NCI-H1092 (cell line): ENCODE data around the gene EGFR.

Experiments used
- DNase-seq: peaks from one replicate; lab custom pipeline; 2025; lab: John Stamatoyannopoulos, UW

Gene EGFR

DNA sequence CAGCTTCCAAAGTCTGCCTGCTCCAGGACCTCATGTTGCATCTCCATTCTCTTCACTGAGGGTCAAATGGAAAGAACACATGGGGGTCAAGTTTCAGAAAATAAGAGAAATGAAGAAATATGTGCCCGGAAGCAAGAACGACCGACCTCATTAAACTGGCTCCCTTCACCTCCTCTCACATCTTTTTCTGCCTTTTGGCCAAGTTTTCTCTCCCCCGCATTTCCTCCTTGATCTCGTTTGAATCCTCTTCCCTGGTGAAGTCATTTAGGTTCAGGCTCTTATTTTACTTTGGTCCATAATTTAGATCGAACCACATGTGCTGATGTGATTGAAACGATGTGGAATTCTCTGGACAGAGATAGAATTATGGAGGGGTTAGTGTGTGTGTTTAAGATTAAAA, 44.2 kb downstream of the EGFR start:
- no peak for DNase-seq

DNA sequence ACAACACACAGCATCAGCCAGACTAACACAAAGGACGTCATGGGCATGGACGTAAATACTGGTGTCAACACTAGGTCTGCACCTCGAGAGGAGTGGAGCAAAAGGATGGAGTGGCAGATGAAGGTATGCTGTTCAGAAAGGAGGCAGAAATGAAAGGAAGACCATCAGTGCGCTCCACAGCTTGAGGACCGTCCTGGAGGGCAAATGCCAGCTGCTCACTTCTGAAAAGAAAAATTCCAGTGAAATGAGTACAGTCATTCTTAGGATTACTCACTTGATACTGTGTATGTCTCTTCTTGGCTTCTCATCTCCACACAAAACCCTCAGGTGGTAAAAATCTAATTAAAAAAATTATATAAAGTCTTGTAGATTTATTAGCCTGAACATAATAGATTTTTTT, 44.8 kb downstream of the EGFR start:
- no peak for DNase-seq

DNA sequence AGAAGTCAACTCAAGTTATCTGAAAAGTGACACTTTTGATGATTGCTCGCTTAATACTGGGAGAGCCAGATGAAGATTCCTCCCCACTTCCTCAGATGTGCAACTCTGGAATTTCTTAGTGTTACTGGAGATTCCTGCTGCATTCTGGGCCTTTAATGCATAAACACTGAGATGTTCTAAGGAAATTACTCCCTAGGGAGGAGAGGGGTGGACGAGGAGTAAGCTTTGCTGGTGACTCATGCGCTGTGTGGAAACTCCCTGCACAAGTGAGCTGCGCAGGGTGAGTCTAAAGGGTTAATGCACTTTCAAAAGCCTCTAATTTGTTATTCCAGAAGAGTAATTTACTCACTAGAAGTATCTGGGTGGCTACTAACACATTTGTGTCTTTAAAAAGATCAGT, 46.3 kb downstream of the EGFR start:
- DNase-seq, result no peak

DNA sequence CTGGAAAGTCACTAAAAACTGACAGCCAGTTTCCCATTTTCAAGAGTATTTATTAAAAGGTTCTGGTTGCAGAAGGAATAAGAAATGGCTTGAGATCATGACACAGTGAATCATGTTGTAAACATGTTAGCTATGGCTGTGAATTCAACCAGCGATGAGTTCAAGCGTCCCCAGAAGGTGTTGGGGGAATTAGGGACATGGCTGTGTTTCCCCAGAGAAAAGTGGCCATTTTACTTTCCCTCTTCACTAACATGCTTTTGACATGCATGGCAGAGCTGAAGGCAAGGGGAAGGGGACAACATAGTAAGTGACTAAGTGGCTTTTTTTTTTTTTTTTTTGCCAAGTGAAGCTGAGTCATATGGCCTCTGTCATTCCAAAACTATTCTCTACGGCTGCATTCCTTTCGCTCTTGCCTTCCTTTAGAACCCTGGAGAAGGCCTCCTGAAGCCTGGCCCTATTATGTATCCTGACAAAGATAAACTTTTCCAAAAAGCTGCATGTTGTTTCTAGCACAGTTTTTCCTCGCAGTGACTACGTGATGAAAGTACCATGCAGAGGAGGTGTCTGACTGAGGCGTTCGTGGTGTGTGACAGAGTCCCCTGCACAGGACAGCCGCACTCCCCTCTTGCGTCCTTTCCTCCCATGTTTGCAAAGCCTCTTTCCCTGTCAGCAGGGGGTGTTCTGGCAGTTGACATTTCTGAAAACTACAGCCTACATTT, 46.9 kb downstream of the EGFR start:
- no peak for DNase-seq

DNA sequence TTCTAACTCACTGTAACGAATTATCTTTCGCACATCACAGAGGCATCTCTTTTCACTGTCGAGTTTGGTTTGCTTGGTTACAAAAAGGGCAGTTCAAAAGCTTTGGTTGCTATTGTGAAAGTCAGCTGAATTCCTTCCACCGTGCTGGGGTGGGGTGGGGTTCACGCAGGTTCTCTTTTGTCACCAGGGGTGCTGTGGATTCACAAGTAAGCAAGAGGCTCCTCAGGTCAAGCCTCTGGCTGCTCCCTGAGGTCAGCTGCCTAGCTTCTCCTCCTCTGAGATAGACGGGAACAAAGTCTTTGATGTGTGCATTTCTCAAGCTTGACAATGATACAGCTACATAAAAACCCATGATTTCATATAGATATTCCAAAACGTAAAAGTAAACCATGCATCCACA, 47.7 kb downstream of the EGFR start:
- DNase-seq, result no peak

DNA sequence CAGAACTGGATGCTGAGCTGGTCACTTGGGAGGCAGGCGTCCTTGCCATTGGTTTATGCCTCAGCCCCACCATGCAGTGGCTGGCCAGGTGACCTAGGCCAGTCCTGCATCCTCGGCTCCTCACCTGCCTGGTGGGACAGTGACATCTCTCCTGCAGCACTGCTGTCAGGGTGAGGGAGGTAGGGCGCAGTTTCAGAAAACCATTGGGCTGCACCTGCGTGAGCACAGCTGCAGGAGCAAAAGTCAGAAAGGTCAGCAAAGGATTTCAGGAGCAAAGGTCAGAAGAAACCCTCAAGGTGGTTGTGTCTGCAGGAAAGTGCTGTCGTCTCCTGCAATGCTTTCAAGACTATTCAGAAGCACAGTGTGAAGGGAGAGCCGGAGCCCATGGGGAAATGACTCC, 48.1 kb downstream of the EGFR start:
- no peak for DNase-seq

DNA sequence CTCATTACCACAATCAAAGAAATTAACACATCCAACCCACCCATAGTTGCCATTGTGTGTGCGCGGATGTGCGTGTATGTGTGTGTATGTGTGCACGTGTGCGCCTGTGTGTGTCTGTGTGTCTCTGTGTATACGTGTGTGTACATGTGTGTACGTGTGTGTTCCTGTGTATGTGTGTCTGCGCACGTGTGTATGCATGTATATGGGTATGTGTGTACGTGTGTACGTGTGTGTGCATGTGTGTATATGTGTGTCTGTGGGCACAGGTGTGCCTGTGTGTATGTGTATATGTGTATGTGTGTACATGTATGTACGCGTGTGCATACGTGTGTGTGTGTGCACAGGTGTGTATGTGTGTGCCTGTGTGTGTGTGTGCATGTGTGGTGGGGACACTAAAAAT, 48.9 kb downstream of the EGFR start:
- DNase-seq, result no peak

DNA sequence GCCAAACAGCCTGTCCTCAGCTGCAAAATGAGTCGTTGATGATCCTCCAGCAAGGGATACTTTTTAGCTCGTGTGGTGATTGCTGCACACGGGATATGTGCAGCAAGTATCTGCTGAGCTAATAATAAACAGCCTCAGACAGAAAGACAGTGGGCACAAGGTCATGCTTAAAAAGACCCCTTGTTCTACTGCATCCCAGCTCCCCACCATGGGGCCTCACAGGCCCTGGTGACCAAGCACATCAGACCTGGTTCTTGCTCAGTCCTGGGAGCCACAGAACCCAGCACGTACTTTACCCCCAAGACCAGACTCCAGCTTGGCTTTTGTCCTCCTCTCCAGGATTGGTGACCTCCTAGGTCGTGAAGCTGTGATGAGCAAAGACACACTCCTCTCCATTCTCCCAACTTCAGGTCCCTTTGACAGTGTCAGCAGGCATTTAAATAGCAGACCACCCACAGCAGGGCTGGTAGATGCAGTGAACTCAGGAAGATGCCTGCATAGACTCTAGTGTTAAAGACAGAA, 50.5 kb downstream of the EGFR start:
- DNase-seq, result no peak

DNA sequence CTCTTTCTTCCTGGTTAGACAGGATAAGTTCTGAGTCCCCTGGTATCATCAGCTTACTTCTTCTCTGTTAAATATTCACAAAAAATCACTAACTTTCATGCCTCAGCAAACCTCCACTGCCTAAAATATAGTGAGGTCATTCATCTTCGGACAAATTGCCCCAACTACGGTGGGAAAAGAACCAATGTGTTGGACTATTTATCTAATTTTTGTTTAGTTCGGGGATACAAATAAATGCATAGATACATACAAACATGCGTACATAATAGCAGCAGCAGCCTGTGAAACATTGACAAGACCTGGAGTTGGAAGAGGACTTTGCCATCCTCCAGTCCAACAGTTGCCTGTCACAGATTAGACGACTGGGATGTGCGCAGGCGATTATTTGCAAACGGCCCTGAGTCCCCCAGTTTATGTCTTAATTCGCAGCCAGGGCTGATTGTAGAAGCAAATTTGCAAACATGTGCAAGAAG, 51.5 kb downstream of the EGFR start:
- DNase-seq, result no peak

DNA sequence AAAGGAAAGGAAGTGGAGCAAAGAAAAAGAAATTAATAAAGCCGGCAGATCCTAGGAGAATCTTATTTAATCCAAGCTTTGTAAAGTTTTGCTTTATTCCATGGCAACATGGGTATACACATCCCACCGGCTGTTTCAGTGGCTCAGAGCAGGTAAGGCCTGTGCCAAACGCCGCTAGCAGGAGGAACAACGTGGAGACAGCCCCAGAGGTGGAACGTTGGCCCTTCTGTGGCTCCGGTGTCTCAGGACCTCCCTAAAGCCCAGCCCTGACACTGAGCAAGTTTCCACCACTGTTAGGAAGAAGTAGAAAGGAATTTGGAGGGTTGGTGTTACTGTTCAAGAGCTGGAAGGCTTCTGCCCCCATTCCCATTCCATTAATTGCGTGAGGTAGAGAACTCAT, 52.0 kb downstream of the EGFR start:
- DNase-seq, result no peak

DNA sequence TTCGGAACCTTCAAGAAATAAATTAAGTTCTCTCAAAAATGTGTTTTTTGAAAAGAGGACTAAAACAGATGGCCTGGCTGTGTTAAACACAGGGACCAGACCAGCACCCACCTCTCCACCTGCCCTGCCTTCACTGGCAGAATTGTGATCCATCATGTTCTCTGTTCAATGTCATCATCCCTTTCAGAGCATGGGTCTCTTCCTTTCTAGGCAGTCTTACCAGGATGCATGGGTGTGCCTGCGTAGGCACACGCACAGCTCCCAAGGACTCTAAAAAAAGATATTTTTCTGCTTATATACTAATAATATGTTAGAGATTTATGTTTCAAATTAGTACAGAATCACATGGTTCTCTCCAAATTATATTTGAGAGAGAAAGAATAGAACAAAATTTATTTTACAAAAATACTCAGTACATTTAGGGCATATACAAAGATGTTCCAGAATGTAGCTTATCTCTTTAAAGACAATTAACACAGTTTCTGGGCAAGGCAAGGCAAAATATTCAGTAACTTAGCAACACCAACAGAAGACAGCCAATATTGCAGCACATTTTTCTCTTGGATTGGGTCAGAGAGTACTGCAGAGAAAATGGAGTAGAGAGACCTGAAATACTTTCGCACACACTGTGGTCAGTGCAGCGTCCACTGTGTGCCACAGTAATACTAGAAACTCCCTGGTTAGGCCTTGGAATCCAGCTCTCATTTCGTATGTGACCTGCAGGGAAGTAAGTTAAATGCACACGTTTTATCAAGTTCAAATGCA, 52.8 kb downstream of the EGFR start:
- no peak for DNase-seq

DNA sequence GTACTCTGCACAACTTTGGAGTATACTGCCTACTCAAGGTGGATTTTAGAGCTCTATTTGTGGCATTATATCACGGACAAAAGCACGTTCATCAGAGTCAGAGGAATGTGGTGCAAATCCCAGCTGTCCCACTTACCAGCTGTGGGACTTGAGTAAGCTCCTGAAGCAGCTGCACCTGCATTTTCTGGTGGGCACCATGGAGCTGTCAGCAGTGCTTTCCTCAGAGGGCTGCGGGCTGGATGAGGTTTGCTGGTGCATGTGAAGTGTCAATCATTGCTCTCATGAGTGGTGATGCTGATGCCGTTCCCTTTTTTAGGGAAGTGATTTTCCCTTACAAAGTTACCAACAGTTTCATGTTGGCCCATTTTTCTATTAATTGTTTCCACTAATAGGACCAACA, 53.4 kb downstream of the EGFR start:
- DNase-seq, result no peak

DNA sequence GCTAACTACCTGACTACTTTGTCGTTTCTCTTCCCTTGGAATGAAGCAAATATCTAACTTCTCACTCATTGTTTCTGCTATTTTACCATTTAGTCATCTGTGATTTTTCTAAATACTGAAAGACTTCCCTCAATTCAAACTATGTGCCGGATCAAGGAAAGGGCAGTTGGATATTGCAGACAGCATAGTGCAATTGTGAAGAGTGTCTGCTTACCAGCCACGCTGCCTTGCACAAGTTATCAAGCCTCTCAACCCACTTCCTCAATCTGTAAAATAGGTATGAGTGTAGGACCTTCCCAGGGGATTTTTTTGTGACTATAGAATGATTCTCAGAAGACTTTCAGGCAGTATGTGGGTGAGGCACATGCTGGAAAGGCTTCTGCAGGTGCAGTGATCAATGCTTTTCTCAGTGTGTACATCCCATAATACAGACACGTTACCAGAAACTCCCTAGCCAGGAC, 54.3 kb downstream of the EGFR start:
- DNase-seq, result no peak

DNA sequence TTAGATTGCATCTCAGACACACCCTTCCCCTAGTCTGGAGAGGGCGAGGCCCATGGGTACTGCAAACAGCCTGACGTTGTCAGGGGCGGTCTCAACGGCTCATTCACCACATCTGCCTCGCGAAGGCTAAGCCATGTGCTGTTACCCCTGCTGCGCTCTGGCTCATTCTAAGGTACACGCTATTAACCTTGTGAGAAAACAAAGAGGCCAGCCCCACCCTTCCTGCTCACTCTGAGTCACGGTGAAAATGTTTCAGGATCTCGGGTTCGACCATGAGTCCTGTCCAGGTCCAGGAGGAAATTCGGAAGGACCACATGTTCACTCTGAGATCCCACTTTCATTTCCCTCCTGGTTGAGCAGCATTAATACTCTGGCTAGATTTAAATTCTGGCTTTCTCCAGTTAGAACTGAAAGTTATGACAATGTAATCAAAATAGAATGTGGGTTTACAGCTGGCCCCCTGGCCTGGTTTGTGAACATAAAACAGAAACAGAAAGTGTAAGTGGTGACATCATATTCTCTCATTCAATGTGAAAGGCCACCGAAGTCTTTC, 55.2 kb downstream of the EGFR start:
- no peak for DNase-seq

DNA sequence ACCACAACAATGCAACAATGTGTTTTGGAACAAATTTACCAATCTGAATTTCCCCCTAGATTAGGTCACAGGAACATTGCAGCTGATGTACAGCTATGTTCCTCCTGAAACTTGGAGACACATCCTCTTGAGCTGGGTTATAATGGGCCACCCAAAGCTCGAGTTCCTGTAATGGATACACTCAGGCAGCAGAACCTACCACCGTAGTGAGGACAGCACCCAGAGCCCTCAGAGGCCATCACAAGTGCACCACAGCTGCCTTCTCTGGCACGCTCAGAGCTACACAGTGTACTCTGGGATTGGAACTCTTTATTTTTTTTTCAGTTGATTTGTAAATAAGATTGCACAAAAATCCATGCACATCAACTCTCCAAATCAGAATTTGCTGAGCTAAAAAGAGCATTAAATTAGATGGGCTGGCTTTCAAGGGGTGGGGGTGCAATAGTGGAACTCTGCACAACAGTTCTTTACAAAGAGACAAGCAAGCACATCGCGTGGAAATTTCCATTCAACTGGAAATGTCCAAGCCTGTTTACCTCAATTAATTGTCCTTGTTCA, 56.7 kb downstream of the EGFR start:
- DNase-seq, result no peak

DNA sequence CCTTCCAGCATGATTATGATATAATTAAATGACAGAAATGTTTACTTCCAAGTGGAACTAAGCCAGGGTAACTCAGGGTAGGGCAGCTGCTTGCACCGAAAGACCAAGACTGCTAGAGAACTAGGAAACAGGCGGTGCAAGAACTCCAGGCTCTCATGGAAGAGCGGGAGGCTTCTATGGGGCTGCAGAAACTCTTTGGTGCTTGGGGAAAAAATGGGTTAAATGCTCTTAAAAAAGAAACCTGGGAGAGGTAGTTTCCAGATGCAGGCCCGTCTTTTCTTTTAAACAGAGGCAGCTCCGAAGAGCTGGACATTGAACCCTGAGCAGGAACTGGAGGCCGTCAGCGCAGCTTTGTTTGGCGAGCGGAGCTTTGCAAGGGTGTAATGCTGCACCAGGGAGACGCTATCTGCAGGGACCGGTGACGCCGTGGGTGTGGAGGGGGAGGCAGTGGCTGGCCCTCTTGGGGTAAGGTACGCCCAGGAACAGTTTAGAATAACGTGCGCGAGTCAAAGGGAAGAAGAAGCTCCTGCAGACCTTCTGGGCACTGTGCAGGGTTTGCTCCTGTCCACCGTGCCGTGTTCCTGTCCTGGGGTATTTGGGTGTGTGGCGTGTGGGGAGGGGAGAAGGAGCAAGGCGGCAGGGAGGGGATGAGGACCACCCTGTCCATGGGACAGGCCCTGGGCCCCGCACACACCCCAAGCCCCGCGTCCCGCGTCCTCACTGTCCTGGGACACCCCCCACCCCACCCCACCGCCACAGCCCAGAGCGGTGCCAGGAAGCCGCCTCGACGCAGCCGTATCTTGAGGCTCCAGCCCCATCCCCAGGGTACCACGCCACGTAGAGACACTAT, 59.0 kb downstream of the EGFR start:
- no peak for DNase-seq

DNA sequence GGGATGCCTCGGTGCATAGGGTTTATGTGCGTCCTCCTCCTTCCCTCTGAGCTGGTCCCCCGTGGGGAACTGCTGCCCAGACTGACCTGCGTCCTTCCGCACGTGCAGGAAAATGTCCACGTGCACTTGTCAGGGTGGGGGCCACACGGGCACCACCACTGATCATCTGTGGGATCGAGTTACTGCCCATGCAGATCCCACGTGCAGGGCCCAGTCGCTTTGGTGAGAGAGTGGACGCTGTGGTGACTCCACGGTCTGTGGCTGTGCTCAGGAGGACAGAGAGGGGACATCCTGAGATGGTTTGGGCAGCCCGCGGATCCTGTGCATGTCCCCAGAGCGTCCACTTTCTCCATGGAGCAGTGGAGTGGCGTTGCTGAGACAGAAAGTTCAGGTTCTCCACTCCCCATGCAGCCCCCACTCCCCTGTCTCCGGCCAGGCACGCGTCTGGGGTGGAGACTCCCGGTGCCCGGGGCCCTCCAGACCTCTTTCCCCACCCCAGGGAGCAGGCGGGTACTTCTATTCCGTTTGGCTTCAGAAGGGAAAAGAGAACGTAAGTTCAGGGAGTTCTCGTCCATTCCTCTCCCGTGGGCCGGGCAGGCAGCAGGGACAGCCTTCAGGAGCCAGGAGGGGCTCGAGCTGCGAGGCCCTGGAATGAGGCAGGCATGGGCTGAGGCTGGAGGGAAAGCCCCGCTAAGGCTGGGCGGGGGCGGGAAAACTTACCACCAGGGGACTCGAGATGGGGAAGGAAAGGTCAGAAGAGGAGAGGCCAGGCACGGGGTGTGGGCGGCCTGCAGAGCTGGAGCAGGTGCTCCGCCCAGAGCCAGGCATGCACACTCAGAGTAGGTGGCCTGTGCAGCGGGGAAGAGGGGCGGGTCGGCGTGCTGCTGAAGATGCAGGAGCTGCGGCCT, 59.9 kb downstream of the EGFR start:
- no peak for DNase-seq

DNA sequence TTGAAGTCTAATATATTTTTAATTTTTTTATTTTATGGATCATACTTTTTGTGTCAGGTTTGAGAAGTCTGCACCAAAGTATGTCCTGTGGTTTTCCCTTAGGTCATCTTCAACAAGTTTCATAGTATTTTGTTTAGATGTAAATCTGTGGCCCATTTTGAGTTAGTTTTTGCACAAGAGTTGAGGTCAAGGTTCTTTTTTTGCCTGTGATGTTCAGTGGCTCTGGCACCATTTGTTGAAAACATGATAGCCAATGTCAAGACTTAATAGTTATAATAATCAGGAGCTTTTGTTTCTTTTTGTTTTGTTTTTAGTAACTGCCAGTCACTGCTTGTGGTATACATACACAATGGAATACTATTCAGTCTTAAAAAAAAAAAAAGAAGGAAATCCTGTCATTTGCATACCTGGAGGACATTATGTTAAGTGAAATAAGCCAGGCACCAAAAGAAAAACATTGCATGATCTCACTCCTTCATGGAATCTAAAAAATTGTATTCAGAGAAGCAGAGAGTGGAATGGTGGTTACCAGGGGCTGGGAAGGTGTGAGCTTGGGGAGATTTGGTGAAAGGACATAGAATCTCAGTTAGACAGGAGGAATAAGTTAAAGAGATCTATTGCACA, 61.3 kb downstream of the EGFR start:
- no peak for DNase-seq

DNA sequence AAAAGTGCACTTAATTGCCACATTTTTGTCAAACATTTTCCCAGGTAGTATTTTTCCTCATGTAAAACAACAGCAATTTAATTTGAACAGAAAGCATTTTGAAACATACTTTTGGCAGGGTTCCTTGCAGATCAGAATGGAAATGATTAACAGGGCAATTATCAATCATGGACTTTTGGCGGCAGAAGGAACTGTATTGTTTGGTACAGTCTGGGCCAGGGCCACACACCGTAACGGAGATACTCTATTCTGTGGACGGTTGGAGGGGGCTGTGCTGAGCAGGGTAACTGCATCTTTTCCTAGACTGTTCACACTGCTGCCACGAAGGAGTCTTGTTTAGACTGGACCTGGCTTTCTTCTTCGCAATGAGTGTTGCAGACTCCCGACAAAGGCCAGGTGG, 62.3 kb downstream of the EGFR start:
- no peak for DNase-seq
